T-helper 17 cell (primary cell): Measurements from ENCODE around the gene PPOX. TPM values are rescaled to one million over a fixed set of nuclear protein-coding genes. Genes with fewer than 3 reads are reported as not detected.

ENCODE experiments used
- ATAC-seq: fragments of 150-1000 bp; cut with Tn5 transposase; 2 replicates; pipeline ENCODE4 v1.10.0; 2021; ENCODE audit warnings: mild to moderate bottlenecking, moderate library complexity
- DNase-seq, 3 donors: peaks; one replicate each; pipeline versions ENCODE4 v3.0.0 to v3.0.0-alpha.2; 2020 to 2021
- H3K9me3 ChIP-seq: one replicate; pipeline ENCODE4 v1.7.0; 2013; ENCODE audit warnings: low read length, mild to moderate bottlenecking; ENCODE audit not compliant: control insufficient read depth, poor library complexity, severe bottlenecking
- H3K27ac Mint-ChIP-seq: one replicate; pipeline ENCODE4 v1.8.0; 2022; ENCODE audit warnings: mild to moderate bottlenecking, moderate library complexity, mixed read lengths
- H3K27me3 Mint-ChIP-seq: one replicate; pipeline ENCODE4 v1.8.0; 2022; ENCODE audit warnings: mixed read lengths
- H3K36me3 Mint-ChIP-seq: one replicate; pipeline ENCODE4 v1.8.0; 2022; ENCODE audit warnings: low read depth, mixed read lengths
- H3K4me1 Mint-ChIP-seq: one replicate; pipeline ENCODE4 v1.8.0; 2022; ENCODE audit warnings: mild to moderate bottlenecking, mixed read lengths
- H3K4me3 Mint-ChIP-seq: one replicate; pipeline ENCODE4 v1.8.0; 2022; ENCODE audit warnings: mild to moderate bottlenecking, moderate library complexity, mixed read lengths
- total RNA-seq, 4 donors: library from RNA in 2 of 4; stranded (reverse) in 2 of 4; gene quantifications; one replicate each; pipeline ENCODE4 v1.2.3 and lab custom pipeline; 2022 to 2026

PPOX gene
- total RNA-seq, 2 donors from 2014 or later = 40.4 to 43.7 TPM

DNA sequence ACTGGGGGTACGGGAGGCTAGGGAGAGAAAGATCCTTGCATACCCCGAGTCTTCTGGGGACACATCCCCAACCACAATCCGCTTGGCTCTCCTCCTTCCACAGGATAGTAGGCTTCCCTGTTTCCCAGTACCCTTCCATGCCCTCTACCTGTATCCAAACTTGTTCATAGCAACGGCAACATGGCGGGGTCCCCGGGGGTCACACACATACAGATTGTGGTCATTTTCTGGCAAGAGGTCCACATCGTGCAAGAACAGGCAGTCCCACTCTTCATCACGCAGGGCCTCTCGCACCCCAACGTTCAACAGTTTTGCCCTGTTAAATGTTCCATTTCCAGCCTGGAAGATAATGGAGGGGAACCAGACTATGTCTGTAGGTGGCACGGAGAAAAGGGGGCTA lies 7.5 kb downstream of the PPOX start:
- DNase-seq = no peak
- H3K27me3 Mint-ChIP-seq = no peaks in the 10 kb centered on the region
- H3K4me3 Mint-ChIP-seq = no peak overlapping the region
- no peak for ATAC-seq
- no peaks in the 10 kb centered on the region for H3K9me3 ChIP-seq
- peak overlapping the region; percentile 87 for H3K27ac Mint-ChIP-seq
- peaks cover 12% of the 10 kb centered on the region for H3K36me3 Mint-ChIP-seq
- H3K4me1 Mint-ChIP-seq = peaks cover 50% of the 10 kb centered on the region

DNA sequence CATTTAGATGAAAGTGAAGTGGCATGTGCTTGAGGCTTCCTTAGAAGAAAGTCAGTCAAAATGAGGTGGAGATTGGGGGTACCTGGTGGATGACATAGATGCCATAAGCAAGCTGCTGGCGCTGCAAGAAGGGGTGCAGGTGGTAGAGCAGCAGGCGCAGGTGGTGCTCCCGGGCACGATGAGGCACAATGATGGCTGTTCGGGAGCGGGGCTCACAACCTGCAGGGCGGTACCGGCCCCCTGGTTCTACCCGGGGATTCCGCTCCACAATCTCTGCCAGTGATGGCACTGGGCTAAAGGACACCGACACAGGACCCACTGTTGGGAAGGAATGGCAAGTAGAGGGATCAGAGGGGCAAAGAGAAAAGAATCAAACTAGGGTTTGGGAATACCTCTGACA lies 8.7 kb downstream of the PPOX start:
- H3K9me3 ChIP-seq = no peaks in the 10 kb centered on the region
- no peak for ATAC-seq
- Mint-ChIP-seq H3K27ac (peak overlapping the region; percentile 93), H3K36me3 (peaks cover 12% of the 10 kb centered on the region), H3K27me3 (no peaks in the 10 kb centered on the region), H3K4me1 (peaks cover 51% of the 10 kb centered on the region), H3K4me3 (no peak overlapping the region)
- DNase-seq = no peak

DNA sequence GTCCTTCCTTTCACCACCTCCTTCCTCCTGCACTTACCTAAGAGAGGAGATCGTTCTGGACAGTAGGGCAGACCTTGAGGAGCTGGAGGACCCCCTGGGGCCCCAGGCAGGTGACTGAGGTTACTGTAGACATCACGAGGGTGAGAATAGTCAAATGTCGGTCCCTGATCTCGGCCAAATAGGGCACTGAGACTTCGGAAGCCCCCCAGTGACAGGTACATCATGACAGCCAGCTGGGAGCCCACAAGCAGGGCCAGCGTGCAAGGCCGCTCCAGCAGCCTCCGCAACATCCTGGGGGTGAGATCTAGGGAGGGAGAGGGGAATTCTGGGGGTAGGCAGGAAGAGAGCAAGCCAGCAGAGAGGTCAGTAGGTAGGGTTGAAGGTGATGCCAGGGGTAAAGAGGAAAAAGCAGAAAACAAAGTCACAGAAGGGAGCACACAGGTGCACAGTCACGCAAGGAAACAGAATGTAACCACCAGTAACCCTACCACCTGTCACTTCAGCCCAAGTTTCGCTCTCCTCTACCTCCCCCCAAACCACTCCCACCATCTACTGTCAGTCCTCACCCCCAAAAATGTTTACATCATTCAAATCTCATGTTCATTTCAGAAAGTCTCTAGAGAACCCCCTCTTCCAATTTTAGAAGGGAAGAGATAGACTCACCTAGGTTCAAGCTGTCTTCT lies 9.7 kb downstream of the PPOX start:
- Mint-ChIP-seq H3K4me3 (peak overlapping the region; percentile 100), H3K36me3 (peaks cover 12% of the 10 kb centered on the region)
- no peak for ATAC-seq

DNA sequence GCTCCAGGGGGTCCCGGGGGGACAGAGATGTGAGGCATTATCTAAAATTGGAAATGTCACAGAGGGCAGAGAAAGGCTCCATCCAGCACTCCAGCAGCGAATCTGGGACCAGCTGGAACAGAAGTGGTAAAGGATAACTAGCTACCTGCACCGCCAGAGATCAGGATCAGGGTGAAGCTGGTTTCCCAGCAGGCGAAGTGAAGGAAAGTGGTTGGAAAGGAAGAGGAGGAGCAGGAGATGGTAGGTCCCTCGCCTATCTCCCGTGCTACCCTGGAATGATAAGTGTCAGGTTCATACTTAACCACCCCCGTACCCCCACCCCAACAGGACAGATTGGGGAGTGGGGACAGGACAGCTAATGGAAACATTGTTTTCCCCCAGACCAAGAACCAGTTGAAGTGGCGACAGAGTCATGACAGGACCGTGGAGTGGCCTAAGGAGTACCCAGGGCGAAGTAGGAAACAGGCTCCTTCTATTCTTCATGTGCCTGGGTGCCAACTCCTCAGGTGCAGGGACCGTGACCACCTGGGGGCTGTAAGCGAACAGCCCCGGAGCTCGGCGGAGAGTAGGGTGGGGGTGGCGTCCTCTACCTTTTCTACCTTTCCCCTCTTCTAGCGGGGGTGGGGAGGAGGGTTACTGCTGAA lies 10.4 kb downstream of the PPOX start:
- Mint-ChIP-seq H3K27ac (peak overlapping the region; percentile 93), H3K4me1 (peaks cover 55% of the 10 kb centered on the region), H3K27me3 (no peaks in the 10 kb centered on the region), H3K4me3 (peak overlapping the region; percentile 100), H3K36me3 (peaks cover 10% of the 10 kb centered on the region)
- DNase-seq (no peak), ATAC-seq (no peak)
- H3K9me3 ChIP-seq = no peaks in the 10 kb centered on the region

More for the DNA sequence above, 9.7 kb downstream of the PPOX start:
- DNase-seq = no peak
- H3K27me3 Mint-ChIP-seq = no peaks in the 10 kb centered on the region
- no peaks in the 10 kb centered on the region for H3K9me3 ChIP-seq
- H3K27ac Mint-ChIP-seq = peak overlapping the region; percentile 93
- peaks cover 57% of the 10 kb centered on the region for H3K4me1 Mint-ChIP-seq

DNA sequence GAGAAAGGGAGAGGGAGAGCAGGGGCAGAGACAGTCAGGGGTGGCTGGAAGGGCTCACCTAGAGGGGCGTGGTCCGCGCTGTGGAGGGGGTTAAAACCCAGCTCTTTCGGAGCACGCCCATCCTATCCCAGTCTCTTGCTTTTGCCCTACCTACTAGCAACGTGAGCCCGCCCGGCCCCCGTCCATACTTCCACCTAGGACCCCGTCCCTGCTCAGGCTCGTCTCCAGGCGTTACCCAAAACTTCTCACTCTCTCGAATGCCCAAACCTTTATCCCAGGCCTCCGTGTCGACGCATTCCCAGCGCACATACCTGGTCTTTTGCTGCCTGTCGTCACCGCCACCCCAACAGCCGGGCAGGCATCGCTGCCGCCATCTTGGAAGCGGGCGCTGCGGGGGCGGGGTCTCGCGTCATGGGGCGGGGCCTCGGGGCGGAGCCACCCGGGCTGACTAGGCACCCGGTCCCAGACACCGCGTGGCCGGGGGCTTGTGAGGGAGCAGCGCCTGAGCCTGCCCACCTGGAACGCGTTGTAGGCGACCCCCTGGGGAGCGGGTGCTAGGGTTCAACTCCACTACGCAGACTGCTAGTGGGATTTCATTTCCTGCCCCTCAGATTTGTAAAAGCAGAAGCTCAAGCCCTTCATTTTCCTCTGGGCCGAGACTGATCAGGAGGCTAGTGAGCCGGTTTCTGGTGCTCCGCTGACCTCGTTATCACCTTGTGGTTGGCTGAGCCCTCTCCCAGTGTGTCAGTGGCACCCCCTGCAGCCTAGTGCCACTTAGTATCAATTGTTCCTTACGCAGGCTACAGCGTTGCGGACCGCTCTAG lies 11.1 kb downstream of the PPOX start, which contains the start of gene B4GALT3:
Gene B4GALT3, minus strand, starts transcription at position 396 of the 824 bp plus-strand sequence. CDS start 1,447 bp downstream, outside the sequence.
- peak; percentile 91 to 95 (median 93) for DNase-seq
- H3K9me3 ChIP-seq = no peaks in the 10 kb centered on the region
- Mint-ChIP-seq H3K4me3 (peak within 1 kb of the TSS; percentile 100), H3K36me3 (peaks cover 10% of the 10 kb centered on the region), H3K27ac (peak within 1 kb of the TSS; percentile 93), H3K27me3 (no peaks in the 10 kb centered on the region), H3K4me1 (peaks cover 59% of the 10 kb centered on the region)
- ATAC-seq = peak; percentile 93

DNA sequence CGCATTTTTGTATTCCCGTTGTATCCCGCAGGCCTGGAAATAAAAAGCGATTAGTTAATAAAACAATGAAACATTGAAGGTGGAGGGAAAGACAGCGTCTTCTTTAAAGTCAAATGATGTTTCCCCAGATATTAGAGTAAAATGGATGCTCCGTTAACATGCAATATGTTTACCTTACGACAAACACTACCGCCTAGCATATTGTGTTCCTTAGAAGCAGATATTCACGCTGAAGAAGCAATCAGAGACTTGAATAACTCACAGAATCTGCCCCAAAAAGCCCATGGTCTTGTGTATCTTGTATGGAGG lies 11.7 kb downstream of the PPOX start:
- Mint-ChIP-seq H3K27me3 (no peaks in the 10 kb centered on the region), H3K4me1 (peaks cover 57% of the 10 kb centered on the region), H3K36me3 (peaks cover 10% of the 10 kb centered on the region), H3K27ac (peak overlapping the region; percentile 93), H3K4me3 (peak overlapping the region; percentile 100)
- no peak for DNase-seq
- H3K9me3 ChIP-seq = no peaks in the 10 kb centered on the region
- ATAC-seq = no peak

DNA sequence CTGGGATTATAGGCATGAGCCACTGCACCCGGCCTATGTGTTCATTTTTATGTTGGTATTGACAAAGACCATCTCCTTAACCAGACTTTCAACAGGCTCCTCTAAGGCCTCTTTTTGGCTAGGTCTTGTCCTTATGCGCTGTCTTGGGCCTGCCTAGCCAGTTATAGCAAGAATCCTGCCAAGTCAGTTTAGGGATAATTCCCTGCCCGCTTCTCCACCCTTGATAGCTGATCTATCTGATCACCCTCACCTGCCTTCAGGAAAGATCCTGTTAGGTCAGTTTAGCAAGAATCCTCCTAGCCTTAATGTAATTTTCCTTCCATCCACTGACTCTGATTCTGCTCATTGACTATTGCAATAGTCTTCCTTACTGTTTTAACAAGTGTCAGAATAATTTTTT lies 13.5 kb downstream of the PPOX start:
- Mint-ChIP-seq H3K4me1 (peaks cover 63% of the 10 kb centered on the region), H3K36me3 (peaks cover 4% of the 10 kb centered on the region), H3K27ac (peak overlapping the region; percentile 59), H3K4me3 (peak overlapping the region; percentile 28), H3K27me3 (no peaks in the 10 kb centered on the region)
- no peaks in the 10 kb centered on the region for H3K9me3 ChIP-seq
- DNase-seq = no peak
- ATAC-seq = no peak

DNA sequence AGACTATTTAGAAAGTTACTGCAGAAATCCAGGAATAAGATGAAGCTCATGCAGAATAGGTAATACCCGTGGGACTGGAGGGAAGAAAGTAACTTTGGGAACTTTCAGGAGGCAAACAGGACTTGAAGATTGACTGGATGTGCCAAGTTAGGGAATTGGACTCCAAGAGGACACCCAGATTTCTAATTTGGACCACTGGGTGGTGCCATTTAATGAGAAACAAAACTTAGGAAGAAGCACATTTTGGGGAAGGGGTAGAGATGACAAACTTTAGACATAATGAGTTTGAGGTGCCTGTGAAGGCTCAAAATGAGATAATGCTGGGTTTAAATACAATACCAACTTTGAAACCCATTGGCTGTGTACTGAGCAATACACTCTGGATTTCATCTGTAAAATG lies 14.4 kb downstream of the PPOX start:
- Mint-ChIP-seq H3K4me3 (peak overlapping the region; percentile 52), H3K36me3 (peaks cover 3% of the 10 kb centered on the region), H3K27me3 (no peaks in the 10 kb centered on the region), H3K27ac (peak overlapping the region; percentile 59), H3K4me1 (peaks cover 66% of the 10 kb centered on the region)
- ATAC-seq (no peak), DNase-seq (no peak)
- H3K9me3 ChIP-seq = no peaks in the 10 kb centered on the region

DNA sequence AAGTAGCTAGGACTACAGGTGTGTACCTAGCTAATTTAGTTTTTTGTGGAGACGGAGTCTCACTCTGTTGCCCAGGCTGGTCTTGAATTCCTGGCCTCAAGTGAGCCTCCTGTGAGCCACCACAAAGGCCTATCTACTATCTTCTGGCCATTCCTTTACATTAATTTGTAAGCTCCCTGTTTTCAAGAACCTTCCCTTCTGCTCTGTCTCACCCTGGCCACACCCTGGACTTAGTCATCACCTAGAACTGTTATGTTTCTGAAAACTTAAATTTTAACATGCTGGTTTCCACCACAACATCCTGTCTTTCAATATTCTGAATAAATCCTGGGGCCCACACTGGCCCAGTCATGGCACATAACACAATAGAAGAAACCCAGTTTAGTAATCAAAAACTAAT lies 16.0 kb downstream of the PPOX start:
- peaks cover 1% of the 10 kb centered on the region for H3K36me3 Mint-ChIP-seq
- no peak for DNase-seq
- peak overlapping the region; percentile 95 for H3K27ac Mint-ChIP-seq
- H3K4me1 Mint-ChIP-seq = peaks cover 66% of the 10 kb centered on the region
- H3K4me3 Mint-ChIP-seq = peak overlapping the region; percentile 88
- H3K9me3 ChIP-seq = no peaks in the 10 kb centered on the region
- ATAC-seq = peak; percentile 45
- no peaks in the 10 kb centered on the region for H3K27me3 Mint-ChIP-seq

DNA sequence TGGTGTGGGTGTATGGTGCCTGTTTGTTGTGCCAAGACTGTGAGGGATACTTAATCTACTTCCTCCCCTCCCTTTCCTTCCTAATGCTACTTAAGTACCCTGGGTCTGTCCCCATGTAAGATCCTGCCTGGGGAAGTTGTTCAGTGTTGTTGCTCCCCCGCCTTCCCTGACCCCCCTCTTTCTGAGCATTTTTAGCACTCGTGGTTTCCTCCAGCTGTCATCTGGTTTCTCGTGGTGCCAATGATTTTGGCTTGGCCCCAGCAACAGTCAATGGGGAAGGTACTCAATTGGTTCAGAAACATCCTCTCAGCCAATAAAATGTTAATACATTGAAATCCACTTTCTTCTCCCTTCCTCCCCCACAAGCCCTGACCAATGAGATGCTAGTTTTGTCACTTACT lies 19.1 kb downstream of the PPOX start:
- ATAC-seq (peak; percentile 87), DNase-seq (peak; percentile 36 to 61 (median 59))
- no peaks in the 10 kb centered on the region for H3K27me3 Mint-ChIP-seq
- H3K36me3 Mint-ChIP-seq = no peaks in the 10 kb centered on the region
- H3K9me3 ChIP-seq = no peaks in the 10 kb centered on the region
- H3K4me1 Mint-ChIP-seq = peaks cover 67% of the 10 kb centered on the region
- H3K27ac Mint-ChIP-seq = peak overlapping the region; percentile 95
- H3K4me3 Mint-ChIP-seq = peak overlapping the region; percentile 93

DNA sequence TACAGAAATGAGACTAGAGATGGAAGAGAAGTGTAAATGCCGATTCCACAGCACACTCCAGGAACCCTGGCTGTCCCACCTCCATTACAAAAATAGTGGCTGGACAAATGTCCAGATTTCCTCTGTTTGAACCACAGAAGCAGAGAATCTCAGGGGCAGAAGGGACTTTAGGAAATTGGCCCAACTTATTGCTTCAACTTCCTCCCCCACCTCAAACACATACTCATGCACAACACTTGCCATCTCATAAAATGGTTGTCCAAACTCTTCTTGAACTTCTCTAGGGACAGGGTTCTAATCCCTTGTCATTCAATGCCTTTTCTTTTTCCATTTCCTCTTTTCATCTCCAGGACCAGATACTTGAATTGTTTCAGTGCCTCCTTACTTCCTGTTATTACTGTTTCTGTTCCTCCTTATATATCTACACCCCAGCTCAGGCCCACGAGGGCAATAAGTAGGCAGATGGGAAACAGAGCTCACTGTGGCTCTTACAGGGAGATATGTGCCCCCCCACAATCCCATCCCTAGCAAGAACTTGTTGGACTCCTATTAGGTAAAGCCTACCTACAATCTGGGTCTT lies 19.6 kb downstream of the PPOX start:
- peaks cover 65% of the 10 kb centered on the region for H3K4me1 Mint-ChIP-seq
- no peaks in the 10 kb centered on the region for H3K36me3 Mint-ChIP-seq
- ATAC-seq (peak; percentile 7), DNase-seq (no peak)
- no peaks in the 10 kb centered on the region for H3K27me3 Mint-ChIP-seq
- H3K9me3 ChIP-seq = no peaks in the 10 kb centered on the region
- peak overlapping the region; percentile 95 for H3K27ac Mint-ChIP-seq
- peak overlapping the region; percentile 93 for H3K4me3 Mint-ChIP-seq

DNA sequence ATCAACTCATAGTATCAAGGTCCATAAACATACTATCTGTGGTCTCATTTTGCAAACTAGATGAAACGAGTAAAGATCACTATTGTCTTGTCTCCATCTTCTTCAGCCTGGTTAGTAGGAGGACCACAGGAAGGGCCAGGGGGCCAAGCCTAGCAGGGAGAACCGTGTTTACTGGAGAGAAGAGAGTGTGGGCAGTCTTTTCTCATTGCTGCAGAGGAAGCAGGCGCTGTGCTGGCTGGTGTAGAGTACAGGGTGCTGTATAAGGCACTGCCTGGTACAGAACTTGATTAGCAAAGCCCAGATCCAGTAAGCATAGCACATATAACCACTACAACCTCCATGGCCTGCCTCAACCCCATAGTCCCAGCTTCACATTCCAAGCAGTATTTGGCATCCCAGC lies 21.1 kb downstream of the PPOX start:
- H3K36me3 Mint-ChIP-seq = no peaks in the 10 kb centered on the region
- no peaks in the 10 kb centered on the region for H3K27me3 Mint-ChIP-seq
- H3K27ac Mint-ChIP-seq = peak overlapping the region; percentile 95
- no peaks in the 10 kb centered on the region for H3K9me3 ChIP-seq
- ATAC-seq (no peak), DNase-seq (no peak)
- H3K4me3 Mint-ChIP-seq = peak overlapping the region; percentile 73
- H3K4me1 Mint-ChIP-seq = peaks cover 60% of the 10 kb centered on the region

DNA sequence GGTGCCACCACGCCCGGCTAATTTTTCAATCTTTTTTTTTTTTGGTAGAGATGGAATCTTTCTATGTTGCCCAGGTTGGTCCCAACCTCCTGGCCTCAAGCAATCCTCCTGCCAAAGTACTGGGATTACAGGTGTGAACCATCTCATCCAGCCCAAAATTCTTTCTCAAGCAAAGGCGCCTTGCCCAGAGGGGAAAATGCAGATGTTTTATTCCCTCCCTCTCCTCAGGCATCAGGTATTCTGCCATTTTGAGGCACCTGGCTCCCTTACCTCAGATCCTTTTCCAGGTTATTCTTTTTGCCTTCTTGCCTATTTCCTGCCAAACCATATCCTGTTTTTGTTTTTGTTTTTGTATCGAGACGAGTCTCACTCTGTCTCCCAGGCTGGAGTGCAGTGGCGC lies 22.2 kb downstream of the PPOX start:
- H3K36me3 Mint-ChIP-seq = no peaks in the 10 kb centered on the region
- no peak overlapping the region for H3K27ac Mint-ChIP-seq
- H3K4me3 Mint-ChIP-seq = peak overlapping the region; percentile 28

More for the DNA sequence above, 22.2 kb downstream of the PPOX start:
- ATAC-seq = no peak
- no peak for DNase-seq
- Mint-ChIP-seq H3K27me3 (no peaks in the 10 kb centered on the region), H3K4me1 (peaks cover 56% of the 10 kb centered on the region)
- H3K9me3 ChIP-seq = no peaks in the 10 kb centered on the region
